PC-9 (cell line): ENCODE data around the gene TBCB.

Source experiments
- EZH2 ChIP-seq: fragments of 200-600 bp; sonication (generic); IDR thresholded peaks from 2 replicates; pipeline ENCODE4 v1.8.0; 2017; ENCODE audit warnings: antibody characterized with exemption, low read depth
- TF ChIP-seq, protein P1 (sequence below): fragments of 200-600 bp; sonication (generic); conservative IDR thresholded peaks from 2 replicates; pipeline ENCODE4 v1.6.1; 2017; ENCODE audit warnings: mixed run types, antibody characterized with exemption, mild to moderate bottlenecking, moderate library complexity

DNA sequence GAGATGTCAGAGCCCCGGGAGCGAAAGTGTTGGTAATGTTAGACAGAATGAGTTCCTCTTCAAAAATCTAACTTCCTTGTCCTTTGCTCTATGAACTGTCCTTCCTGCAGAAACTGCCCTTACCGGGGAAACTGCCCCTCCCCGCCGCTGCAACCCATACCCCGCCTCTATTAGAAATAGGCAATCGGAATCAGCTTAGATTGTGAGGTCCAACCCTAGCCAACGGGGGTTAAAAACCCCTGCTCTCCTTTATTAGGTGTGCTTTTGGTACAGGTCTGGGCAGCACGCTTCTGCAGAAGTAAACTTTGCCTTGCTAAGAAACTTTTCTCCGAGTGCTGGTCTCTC, 13.1 kb downstream of the TBCB start:
- TF ChIP-seq, protein P1, sequence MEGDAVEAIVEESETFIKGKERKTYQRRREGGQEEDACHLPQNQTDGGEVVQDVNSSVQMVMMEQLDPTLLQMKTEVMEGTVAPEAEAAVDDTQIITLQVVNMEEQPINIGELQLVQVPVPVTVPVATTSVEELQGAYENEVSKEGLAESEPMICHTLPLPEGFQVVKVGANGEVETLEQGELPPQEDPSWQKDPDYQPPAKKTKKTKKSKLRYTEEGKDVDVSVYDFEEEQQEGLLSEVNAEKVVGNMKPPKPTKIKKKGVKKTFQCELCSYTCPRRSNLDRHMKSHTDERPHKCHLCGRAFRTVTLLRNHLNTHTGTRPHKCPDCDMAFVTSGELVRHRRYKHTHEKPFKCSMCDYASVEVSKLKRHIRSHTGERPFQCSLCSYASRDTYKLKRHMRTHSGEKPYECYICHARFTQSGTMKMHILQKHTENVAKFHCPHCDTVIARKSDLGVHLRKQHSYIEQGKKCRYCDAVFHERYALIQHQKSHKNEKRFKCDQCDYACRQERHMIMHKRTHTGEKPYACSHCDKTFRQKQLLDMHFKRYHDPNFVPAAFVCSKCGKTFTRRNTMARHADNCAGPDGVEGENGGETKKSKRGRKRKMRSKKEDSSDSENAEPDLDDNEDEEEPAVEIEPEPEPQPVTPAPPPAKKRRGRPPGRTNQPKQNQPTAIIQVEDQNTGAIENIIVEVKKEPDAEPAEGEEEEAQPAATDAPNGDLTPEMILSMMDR: no peak
- no peak for TF ChIP-seq EZH2
